Heart right ventricle (tissue), 16 donors: ENCODE data around the gene EYA3. TPM values are rescaled to one million over a fixed set of nuclear protein-coding genes. Genes with fewer than 3 reads are reported as not detected.

Experiments used
- ATAC-seq, 8 donors: fragments of 200-7000 bp; cut with Tn5 transposase; one replicate each; pipeline ENCODE4 v1.9.1; 2020; ENCODE audit warnings: mild to moderate bottlenecking in 8 of 8, moderate library complexity in 8 of 8, moderate number of reproducible peaks in 1 of 8
- DNase-seq, 2 donors: peaks; one replicate each; pipeline ENCODE4 v3.0.0-alpha.2; 2020
- H3K27ac ChIP-seq, 10 donors: fragments of 200-600 bp; sonication (generic) in 2 of 10; one replicate each; pipeline versions ENCODE4 v1.5.0 to v1.8.0; 2020 to 2022; ENCODE audit warnings: mild to moderate bottlenecking in 3 of 10
- H3K27me3 ChIP-seq, 7 donors: fragments of 200-600 bp; one replicate each; pipeline ENCODE4 v1.8.0; 2021 to 2022; ENCODE audit warnings: mild to moderate bottlenecking in 2 of 7
- H3K36me3 ChIP-seq, 9 donors: fragments of 200-600 bp; sonication (generic) in 1 of 9; one replicate each; pipeline versions ENCODE4 v1.5.0 to v1.8.0; 2020 to 2022; ENCODE audit warnings: mild to moderate bottlenecking in 2 of 9
- H3K4me1 ChIP-seq, 9 donors: fragments of 200-600 bp; sonication (generic) in 1 of 9; one replicate each; pipeline versions ENCODE4 v1.5.0 to v1.8.0; 2020 to 2022; ENCODE audit warnings: mild to moderate bottlenecking in 4 of 9
- H3K4me3 ChIP-seq, 10 donors: fragments of 200-600 bp; sonication (generic) in 2 of 10; one replicate each; pipeline versions ENCODE4 v1.5.0 to v1.8.0; 2020 to 2022; ENCODE audit warnings: mild to moderate bottlenecking in 7 of 10, moderate library complexity in 2 of 10
- H3K9me3 ChIP-seq, 11 donors: fragments of 200-600 bp in 10 of 11; sonication (generic) in 2 of 11; one replicate each; pipeline versions ENCODE4 v1.5.0 to v1.8.0; 2013 to 2022; ENCODE audit warnings: mild to moderate bottlenecking in 2 of 11, control low read depth in 1 of 11, moderate library complexity in 1 of 11
- CTCF ChIP-seq, 9 donors: fragments of 200-600 bp; sonication (generic) in 2 of 9; IDR thresholded peaks; one replicate each; pipeline versions ENCODE4 v1.5.0 to v1.8.0; 2021 to 2022; ENCODE audit warnings: antibody characterized with exemption in 9 of 9, mild to moderate bottlenecking in 5 of 9, moderate library complexity in 1 of 9
- WGBS, 2 donors: extraction: QIAGEN DNeasy Blood & Tissue Kit; methylation state at CpG; one replicate each; pipeline ENCODE4 v1.1.7; 2013; ENCODE audit warnings: inconsistent platforms in 1 of 2; 5-methylcytosine and 5-hydroxymethylcytosine counted together
- intact Hi-C, 10 donors: fragments of 100-400 bp; cut with DNase I; formaldehyde crosslinking; loops; one replicate each; pipeline versions ENCODE4 v1.11.1 to v1.14.2; 2022
- polyA plus RNA-seq, 2 donors: library from polyadenylated mRNA; stranded (reverse); fragments of 200-250 nt; gene quantifications; one replicate each; pipeline ENCODE4 v1.2.3, GENCODE V29; 2013
- total RNA-seq, 10 donors: library from RNA; stranded (reverse); fragmentation: NEBNext Ultra II Directional in 3 of 10; extraction: Animal tissue kit (Norgen Biotek cat#: 25700) in 3 of 10; gene quantifications; one replicate each; pipeline versions ENCODE4 v1.2.1 to v1.2.4, GENCODE V29; 2021 to 2023
- donor health status: Arrhythmogenic right ventricular cardiomyopathy.
- donor health status: ischemic (EF 13 %, LVEDD 7.1; RV severe dilation, severe dysfunction).
- donor health status: healthy with polysubstance abuse.
- donor health status: DM: no; HTN: yes; CAD: no.
- donor health status: DM: no; HTN: no; CAD: no.
- donor health status: ischemic (EF 25% LVEDD 6.9; RV normal size, moderate dysfunction).
- donor health status: ischemic (EF 25% LVEDD 5.7; RV mildly dilated, moderate dysfunction).
- donor health status: healthy.
- donor health status: DM: yes; HTN: yes; CAD: no.
- donor health status: Ischemic cardiomyopathy.
- donor health status: ischemic (EF 35%, LVEDD 5.7; RV mildly dilated, moderate dysfunction).
- donor health status: nonischemic (EF 11% LVEDD 7.7; RV severe dilation, severe dysfunction).
- donor health status: DM: yes; HTN: yes; CAD: no.
- donor health status: PGD.
- donor health status: ischemic (EF 29% LVEDD 5.4; RV normal size, mild dysfunction).
- donor health status: nonischemic (EF 23%, LVEDD 6.1; RV moderate dilation, normal function).

EYA3 gene
- total and polyA plus RNA-seq, 12 donors: 3.6 to 22.1 (median 17.3) TPM

- ATAC-seq (no peak), DNase-seq (no peak)
- Histone ChIP-seq H3K9me3 (no peaks in the 10 kb centered on the region), H3K27ac (no peak overlapping the region), H3K4me1 (peaks cover 0 to 19% (median 12%) of the 10 kb centered on the region in 9 donors), H3K4me3 (no peak overlapping the region), H3K27me3 (no peaks in the 10 kb centered on the region), H3K36me3 (peaks cover 0 to 56% (median 0%) of the 10 kb centered on the region in 9 donors)
- intact Hi-C loops: loop anchor here in 1 of 10 donors (10.0 kb wide), 1 partner anchor 173 kb away; no protein-coding TSS in a partner anchor
- no peak for TF ChIP-seq CTCF (IDR thresholded peaks at IDR 0.05)
Observed at GRCh38 chr1:28032281-28032680, 56.1 kb downstream of the EYA3 start.

GRCh38 chr1:28031173-28031572, 57.2 kb downstream of the EYA3 start:
- H3K4me1 ChIP-seq: peaks cover 0 to 19% (median 12%) of the 10 kb centered on the region in 9 donors
- no peak overlapping the region for H3K27ac ChIP-seq
- DNase-seq (no peak), ATAC-seq (peak in 2 of 8 donors; percentile 58 to 87)
- H3K36me3 ChIP-seq: peaks cover 0 to 54% (median 3%) of the 10 kb centered on the region in 9 donors
- H3K9me3 ChIP-seq: no peaks in the 10 kb centered on the region
- H3K4me3 ChIP-seq: no peak overlapping the region
- no peak for TF ChIP-seq CTCF (IDR thresholded peaks at IDR 0.05)
- intact Hi-C loops: loop anchor here in 1 of 10 donors (10.0 kb wide), 1 partner anchor 174 kb away; no protein-coding TSS in a partner anchor
- no peaks in the 10 kb centered on the region for H3K27me3 ChIP-seq

- peak overlapping the region in 6 of 10 donors; percentile 0 to 70 (median 44) for H3K27ac ChIP-seq
- no peak overlapping the region for H3K4me3 ChIP-seq
Observed at GRCh38 chr1:28028873-28029654, 59.3 kb downstream of the EYA3 start.

GRCh38 chr1:28027660-28028059, 60.8 kb downstream of the EYA3 start:
- intact Hi-C loops: no loop called here
- TF ChIP-seq CTCF (IDR thresholded peaks at IDR 0.05): no peak
- peaks cover 0 to 54% (median 7%) of the 10 kb centered on the region in 9 donors for H3K36me3 ChIP-seq
- no peaks in the 10 kb centered on the region for H3K27me3 ChIP-seq
- H3K27ac ChIP-seq: no peak overlapping the region
- DNase-seq (no peak), ATAC-seq (no peak)
- H3K4me3 ChIP-seq: no peak overlapping the region
- no peaks in the 10 kb centered on the region for H3K9me3 ChIP-seq
- peaks cover 0 to 19% (median 12%) of the 10 kb centered on the region in 9 donors for H3K4me1 ChIP-seq

More at GRCh38 chr1:28028873-28029654, 59.3 kb downstream of the EYA3 start:
- DNase-seq (no peak), ATAC-seq (no peak)
- Histone ChIP-seq H3K36me3 (peaks cover 0 to 57% (median 7%) of the 10 kb centered on the region in 9 donors), H3K4me1 (peaks cover 0 to 19% (median 12%) of the 10 kb centered on the region in 9 donors), H3K9me3 (no peaks in the 10 kb centered on the region), H3K27me3 (no peaks in the 10 kb centered on the region)
- intact Hi-C loops: no loop called here
- no peak for TF ChIP-seq CTCF (IDR thresholded peaks at IDR 0.05)
- 72 to 73% methylated on average over 3 of the region's 3 CpGs for WGBS, 2 donors
